GM12892 (cell line): ENCODE results near the gene ABAT.

Source experiments
- POLR2A ChIP-seq: IDR thresholded peaks from 2 replicates; pipeline ENCODE4 v1.6.1; 2011; ENCODE audit warnings: low read depth, low read length, control low read depth
- POLR2AphosphoS5 ChIP-seq: IDR thresholded peaks from 2 replicates; pipeline ENCODE4 v1.6.1; 2011; ENCODE audit warnings: low read depth, low read length, control low read depth
- TAF1 ChIP-seq: IDR thresholded peaks from 2 replicates; pipeline ENCODE4 v1.6.1; 2011; ENCODE audit warnings: low read depth, mild to moderate bottlenecking, control low read depth, low read length, borderline replicate concordance

- TF ChIP-seq POLR2A (no peak), POLR2AphosphoS5 (no peak), TAF1 (no peak)
These were observed 26.6 kb upstream of the ABAT start for GRCh38 chr16:8647721-8648318.
